ENCODE measurements around the gene RALGDS. TPM values are rescaled to one million over a fixed set of nuclear protein-coding genes. Genes with fewer than 3 reads are reported as not detected.

Gene RALGDS
- total and polyA plus RNA-seq, 2 of the 13 experiments (the other 11 are each of a cell fraction or from before 2014, with no cell fraction given), result 12.9 to 25.5 TPM

DNA sequence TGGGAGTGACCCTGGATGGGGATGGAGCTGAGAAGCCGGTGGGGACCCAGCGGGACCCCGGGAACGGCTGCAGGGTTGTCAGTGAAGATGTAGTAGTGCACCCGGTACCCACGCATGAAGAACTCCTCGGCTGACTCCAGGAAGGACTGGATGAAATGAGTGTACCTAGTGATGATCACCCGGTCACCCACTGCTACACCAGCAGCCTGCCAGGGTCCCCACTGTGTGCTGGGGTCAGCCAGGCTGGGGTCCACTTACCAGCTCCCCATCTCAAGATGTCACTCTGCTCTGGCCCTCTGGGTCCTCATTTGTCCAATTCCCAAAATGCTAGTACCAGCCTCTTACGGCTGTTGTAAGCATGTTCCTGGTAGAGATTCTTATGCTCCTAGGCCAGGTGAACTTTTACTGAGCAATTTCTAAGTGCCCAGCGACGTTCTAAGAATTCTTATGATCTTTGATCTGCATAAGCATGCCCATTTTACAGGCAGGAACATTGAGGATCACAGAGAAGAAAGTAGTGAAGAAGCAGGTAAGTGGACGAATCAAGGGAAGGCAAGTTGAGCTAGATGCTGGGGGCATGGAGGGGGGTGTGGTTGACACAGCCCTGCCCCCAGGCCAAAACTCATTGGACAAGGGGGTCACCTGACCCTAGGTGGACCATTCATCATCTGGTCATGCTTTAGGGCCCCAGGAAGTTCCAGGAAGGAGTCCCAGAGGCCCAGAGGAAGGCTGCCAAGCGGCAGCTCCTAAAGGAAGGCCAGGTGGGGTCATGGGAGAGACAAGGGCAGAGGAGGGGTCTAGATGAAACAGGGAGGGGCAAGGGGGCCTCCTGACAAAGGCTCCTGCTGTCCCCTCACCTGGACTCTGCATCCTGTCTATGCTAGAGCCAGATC is 33.3 kb upstream of the RALGDS start:
- no peaks in the 10 kb centered on the region for H3K9me3 ChIP-seq (ENCODE audit: low read length)
- no peaks in the 10 kb centered on the region for H3K36me3 ChIP-seq (replicated peaks in 1 of 2; ENCODE audit: control insufficient read depth in 1 of 2, insufficient read depth in 2 of 2, low read length in 2 of 2)
- POLR2A ChIA-PET, result no interaction called here
- FAIRE-seq, result no peak
- H3K4me3 ChIP-seq (replicated peaks in 1 of 3; ENCODE audit: insufficient read depth in 1 of 3, low read depth in 2 of 3, low read length in 3 of 3), result no peak overlapping the region; a peak in 1 of 6 replicates
- no peaks in the 10 kb centered on the region for H3K79me2 ChIP-seq (ENCODE audit: insufficient read depth, low read length)
- H3K4me1 ChIP-seq (ENCODE audit: insufficient read depth, low read length), result peaks cover 44% of the 10 kb centered on the region
- no peak overlapping the region for H3K27ac ChIP-seq (ENCODE audit: extremely low read length, insufficient read depth, low read length)
- 51% methylated on average over 7 of the region's 13 CpGs for WGBS (ENCODE audit: low lambda C conversion rate)
- DNase-seq (ENCODE audit: low spot score), result no peak
- BruUV-seq (replicated peaks), result no TSS peak
- in situ Hi-C loops (cut with HindIII; ENCODE audit: extremely low pct_ligation_motif_present, low pct_unique_long_range_greater_than_20kb) (no loop called here), intact Hi-C loops (cut with micrococcal nuclease; ENCODE audit: unreplicated experiment) (no loop called here)
- no peak overlapping the region for H3K9ac ChIP-seq (ENCODE audit: insufficient read depth, low read depth, low read length)
- no peaks in the 10 kb centered on the region for H4K20me1 ChIP-seq (ENCODE audit: insufficient read depth, low read length)
- CTCF ChIA-PET (ENCODE audit: low intra/inter-chr PET ratio, low total read pairs), result no interaction called here
- TF ChIP-seq CHD4 (IDR thresholded peaks at IDR 0.05; ENCODE audit: borderline replicate concordance, low read length) (peak; percentile 49; the same call in 1 of the 2 replicates), ADNP (CRISPR knock-in tag; IDR thresholded peaks at IDR 0.05) (0 out of 2 replicates have a peak, but pooled peaks have one; percentile 27), ZNF629 (CRISPR knock-in tag; conservative IDR thresholded peaks at IDR 0.05) (peak; percentile 95), ZMYM3 (CRISPR knock-in tag; IDR thresholded peaks at IDR 0.05) (peak; percentile 91)
- TF ChIP-seq, protein P1, sequence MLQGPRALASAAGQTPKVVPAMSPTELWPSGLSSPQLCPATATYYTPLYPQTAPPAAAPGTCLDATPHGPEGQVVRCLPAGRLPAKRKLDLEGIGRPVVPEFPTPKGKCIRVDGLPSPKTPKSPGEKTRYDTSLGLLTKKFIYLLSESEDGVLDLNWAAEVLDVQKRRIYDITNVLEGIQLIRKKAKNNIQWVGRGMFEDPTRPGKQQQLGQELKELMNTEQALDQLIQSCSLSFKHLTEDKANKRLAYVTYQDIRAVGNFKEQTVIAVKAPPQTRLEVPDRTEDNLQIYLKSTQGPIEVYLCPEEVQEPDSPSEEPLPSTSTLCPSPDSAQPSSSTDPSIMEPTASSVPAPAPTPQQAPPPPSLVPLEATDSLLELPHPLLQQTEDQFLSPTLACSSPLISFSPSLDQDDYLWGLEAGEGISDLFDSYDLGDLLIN (CRISPR knock-in tag; IDR thresholded peaks at IDR 0.05; ENCODE audit: borderline replicate concordance), result no peak
- TF ChIP-seq, protein P2, sequence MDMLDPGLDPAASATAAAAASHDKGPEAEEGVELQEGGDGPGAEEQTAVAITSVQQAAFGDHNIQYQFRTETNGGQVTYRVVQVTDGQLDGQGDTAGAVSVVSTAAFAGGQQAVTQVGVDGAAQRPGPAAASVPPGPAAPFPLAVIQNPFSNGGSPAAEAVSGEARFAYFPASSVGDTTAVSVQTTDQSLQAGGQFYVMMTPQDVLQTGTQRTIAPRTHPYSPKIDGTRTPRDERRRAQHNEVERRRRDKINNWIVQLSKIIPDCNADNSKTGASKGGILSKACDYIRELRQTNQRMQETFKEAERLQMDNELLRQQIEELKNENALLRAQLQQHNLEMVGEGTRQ (IDR thresholded peaks at IDR 0.05; ENCODE audit: low read depth, low read length), result 0 out of 2 replicates have a peak, but pooled peaks have one; percentile 16
- TF ChIP-seq, protein P2 (CRISPR knock-in tag; IDR thresholded peaks at IDR 0.05; ENCODE audit: borderline replicate concordance), result no peak
- H3K4me2 ChIP-seq (ENCODE audit: low read depth, low read length), result no peak overlapping the region; the same call in 1 of the 2 replicates
- H3K27me3 ChIP-seq (ENCODE audit: control insufficient read depth in 1 of 2, insufficient read depth in 2 of 2, low read length in 2 of 2), result peaks cover 0 to 7% of the 10 kb centered on the region in 2 experiments; a peak in 1 of 5 replicates
- no peak overlapping the region for H2AFZ ChIP-seq (ENCODE audit: low read length)
- no peak for ATAC-seq
